ENCODE results near the gene BBS9.
A peak's percentile ranks its signal among the peaks of the same experiment; 100 is the strongest.

The BBS9 gene

GRCh38 chr7:33554576-33554975 is 425.2 kb downstream of the BBS9 start:
- Histone ChIP-seq H3K9me3 (ENCODE audit: control insufficient read depth in 5 of 5, low read length in 5 of 5) (no peaks in the 10 kb centered on the region), H3K36me3 (ENCODE audit: control insufficient read depth in 5 of 5, insufficient read depth in 5 of 5, low read length in 5 of 5) (no peaks in the 10 kb centered on the region), H3K4me1 (ENCODE audit: control insufficient read depth in 5 of 5, insufficient read depth in 5 of 5, low read length in 5 of 5) (peaks cover 0 to 15% (median 8%) of the 10 kb centered on the region in 5 donors), H3K4me3 (ENCODE audit: low read depth in 1 of 5, low read length in 5 of 5) (peak overlapping the region in 1 of 5 donors; percentile 41), H3K9ac (ENCODE audit: low read length in 5 of 5) (peak overlapping the region in 1 of 5 donors; percentile 42), H3K27me3 (ENCODE audit: control insufficient read depth in 5 of 5, insufficient read depth in 4 of 5, low read length in 5 of 5) (no peaks in the 10 kb centered on the region), H3K27ac (ENCODE audit: low read depth, low read length) (peak overlapping the region; percentile 42)

- H3K27ac ChIP-seq (ENCODE audit: low read depth, low read length): no peak overlapping the region
These were observed 427.1 kb downstream of the BBS9 start for GRCh38 chr7:33556472-33556871.

DNA sequence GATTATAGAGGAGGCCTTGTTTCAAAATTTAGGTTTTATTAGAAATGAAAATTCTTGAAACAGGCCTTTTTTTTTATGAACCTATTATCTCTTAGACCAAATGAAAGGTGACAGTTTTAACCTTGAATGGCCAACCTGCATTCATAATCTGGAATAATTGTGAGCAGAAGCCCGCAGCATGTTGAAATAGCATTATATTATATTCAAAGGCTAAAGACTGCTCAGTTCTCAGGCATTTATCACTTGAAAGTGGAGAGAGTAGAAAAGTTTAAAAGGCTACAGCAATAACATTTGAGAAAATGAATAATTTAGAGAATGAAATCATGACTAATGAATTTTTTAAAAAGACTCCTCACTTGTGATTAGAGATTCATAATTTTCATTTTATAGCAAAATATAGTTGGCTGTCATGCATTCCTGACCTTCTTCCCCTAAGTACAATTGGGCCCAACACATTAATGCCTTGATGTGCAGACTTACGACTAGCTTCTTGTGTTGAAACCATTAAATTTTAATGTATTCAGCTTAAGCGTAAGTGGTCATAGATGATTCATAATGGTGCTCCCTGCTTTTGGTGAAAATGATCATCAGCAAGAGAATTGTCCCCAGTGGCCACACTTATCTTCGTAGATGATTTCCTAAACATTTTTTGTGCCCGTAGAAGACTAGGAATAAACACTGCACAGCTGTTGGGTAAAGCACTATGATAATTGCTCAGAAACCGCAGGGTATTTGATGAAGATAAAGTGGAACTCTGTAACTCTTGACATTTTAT is 429.4 kb downstream of the BBS9 start:
- Histone ChIP-seq H3K27ac (ENCODE audit: low read depth, low read length) (no peak overlapping the region), H3K36me3 (ENCODE audit: control insufficient read depth in 5 of 5, insufficient read depth in 5 of 5, low read length in 5 of 5) (no peaks in the 10 kb centered on the region), H3K4me3 (ENCODE audit: low read depth in 1 of 5, low read length in 5 of 5) (no peak overlapping the region), H3K9ac (ENCODE audit: low read length in 5 of 5) (no peak overlapping the region), H3K4me1 (ENCODE audit: control insufficient read depth in 5 of 5, insufficient read depth in 5 of 5, low read length in 5 of 5) (peaks cover 0 to 14% (median 8%) of the 10 kb centered on the region in 5 donors), H3K9me3 (ENCODE audit: control insufficient read depth in 5 of 5, low read length in 5 of 5) (no peaks in the 10 kb centered on the region), H3K27me3 (ENCODE audit: control insufficient read depth in 5 of 5, insufficient read depth in 4 of 5, low read length in 5 of 5) (no peaks in the 10 kb centered on the region)

More at GRCh38 chr7:33556472-33556871, 427.1 kb downstream of the BBS9 start:
- H3K9ac ChIP-seq (ENCODE audit: low read length in 5 of 5): no peak overlapping the region
- no peak overlapping the region for H3K4me3 ChIP-seq (ENCODE audit: low read depth in 1 of 5, low read length in 5 of 5)
- H3K27me3 ChIP-seq (ENCODE audit: control insufficient read depth in 5 of 5, insufficient read depth in 4 of 5, low read length in 5 of 5): no peaks in the 10 kb centered on the region
- peaks cover 0 to 15% (median 8%) of the 10 kb centered on the region in 5 donors for H3K4me1 ChIP-seq (ENCODE audit: control insufficient read depth in 5 of 5, insufficient read depth in 5 of 5, low read length in 5 of 5)
- H3K9me3 ChIP-seq (ENCODE audit: control insufficient read depth in 5 of 5, low read length in 5 of 5): no peaks in the 10 kb centered on the region
- H3K36me3 ChIP-seq (ENCODE audit: control insufficient read depth in 5 of 5, insufficient read depth in 5 of 5, low read length in 5 of 5): no peaks in the 10 kb centered on the region

DNA sequence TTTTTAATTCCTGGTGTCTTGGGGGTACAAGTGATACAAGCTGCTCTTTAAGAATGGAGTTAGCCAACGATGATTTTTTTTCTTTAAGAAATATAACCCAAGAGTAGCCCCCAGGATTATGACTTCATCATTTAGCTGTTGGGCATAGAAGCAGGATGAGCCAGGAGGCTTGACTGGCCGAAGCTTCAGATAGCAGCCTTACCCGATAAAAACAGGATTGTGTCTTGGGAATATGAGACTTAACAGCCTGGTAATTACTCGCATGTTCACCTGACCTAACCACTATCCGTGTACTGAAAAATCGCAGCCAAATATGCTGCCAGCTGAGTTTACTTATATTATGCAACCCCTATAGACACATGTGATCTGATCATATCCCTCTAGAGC is 430.0 kb downstream of the BBS9 start:
- Histone ChIP-seq H3K4me3 (ENCODE audit: low read depth in 1 of 5, low read length in 5 of 5) (no peak overlapping the region), H3K27me3 (ENCODE audit: control insufficient read depth in 5 of 5, insufficient read depth in 4 of 5, low read length in 5 of 5) (no peaks in the 10 kb centered on the region), H3K36me3 (ENCODE audit: control insufficient read depth in 5 of 5, insufficient read depth in 5 of 5, low read length in 5 of 5) (no peaks in the 10 kb centered on the region), H3K9ac (ENCODE audit: low read length in 5 of 5) (no peak overlapping the region), H3K9me3 (ENCODE audit: control insufficient read depth in 5 of 5, low read length in 5 of 5) (no peaks in the 10 kb centered on the region), H3K4me1 (ENCODE audit: control insufficient read depth in 5 of 5, insufficient read depth in 5 of 5, low read length in 5 of 5) (peaks cover 0 to 8% (median 5%) of the 10 kb centered on the region in 5 donors), H3K27ac (ENCODE audit: low read depth, low read length) (no peak overlapping the region)

- no peak overlapping the region for H3K27ac ChIP-seq (ENCODE audit: low read depth, low read length)
These were observed 433.6 kb downstream of the BBS9 start for GRCh38 chr7:33562996-33563395.

GRCh38 chr7:33563651-33564050 is 434.3 kb downstream of the BBS9 start:
- no peaks in the 10 kb centered on the region for H3K9me3 ChIP-seq (ENCODE audit: control insufficient read depth in 5 of 5, low read length in 5 of 5)
- H3K36me3 ChIP-seq (ENCODE audit: control insufficient read depth in 5 of 5, insufficient read depth in 5 of 5, low read length in 5 of 5): no peaks in the 10 kb centered on the region
- no peak overlapping the region for H3K4me3 ChIP-seq (ENCODE audit: low read depth in 1 of 5, low read length in 5 of 5)
- no peaks in the 10 kb centered on the region for H3K4me1 ChIP-seq (ENCODE audit: control insufficient read depth in 5 of 5, insufficient read depth in 5 of 5, low read length in 5 of 5)
- no peaks in the 10 kb centered on the region for H3K27me3 ChIP-seq (ENCODE audit: control insufficient read depth in 5 of 5, insufficient read depth in 4 of 5, low read length in 5 of 5)
- H3K27ac ChIP-seq (ENCODE audit: low read depth, low read length): no peak overlapping the region
- no peak overlapping the region for H3K9ac ChIP-seq (ENCODE audit: low read length in 5 of 5)

More at GRCh38 chr7:33562996-33563395, 433.6 kb downstream of the BBS9 start:
- Histone ChIP-seq H3K36me3 (ENCODE audit: control insufficient read depth in 5 of 5, insufficient read depth in 5 of 5, low read length in 5 of 5) (no peaks in the 10 kb centered on the region), H3K9me3 (ENCODE audit: control insufficient read depth in 5 of 5, low read length in 5 of 5) (no peaks in the 10 kb centered on the region), H3K4me3 (ENCODE audit: low read depth in 1 of 5, low read length in 5 of 5) (no peak overlapping the region), H3K27me3 (ENCODE audit: control insufficient read depth in 5 of 5, insufficient read depth in 4 of 5, low read length in 5 of 5) (no peaks in the 10 kb centered on the region), H3K4me1 (ENCODE audit: control insufficient read depth in 5 of 5, insufficient read depth in 5 of 5, low read length in 5 of 5) (no peaks in the 10 kb centered on the region), H3K9ac (ENCODE audit: low read length in 5 of 5) (no peak overlapping the region)

GRCh38 chr7:33578166-33578565 is 448.8 kb downstream of the BBS9 start:
- Histone ChIP-seq H3K4me1 (ENCODE audit: control insufficient read depth in 5 of 5, insufficient read depth in 5 of 5, low read length in 5 of 5) (no peaks in the 10 kb centered on the region), H3K36me3 (ENCODE audit: control insufficient read depth in 5 of 5, insufficient read depth in 5 of 5, low read length in 5 of 5) (peaks cover 0 to 4% (median 0%) of the 10 kb centered on the region in 5 donors), H3K9me3 (ENCODE audit: control insufficient read depth in 5 of 5, low read length in 5 of 5) (no peaks in the 10 kb centered on the region), H3K4me3 (ENCODE audit: low read depth in 1 of 5, low read length in 5 of 5) (no peak overlapping the region), H3K9ac (ENCODE audit: low read length in 5 of 5) (no peak overlapping the region), H3K27ac (ENCODE audit: low read depth, low read length) (no peak overlapping the region), H3K27me3 (ENCODE audit: control insufficient read depth in 5 of 5, insufficient read depth in 4 of 5, low read length in 5 of 5) (no peaks in the 10 kb centered on the region)

- Histone ChIP-seq H3K9me3 (ENCODE audit: control insufficient read depth in 5 of 5, low read length in 5 of 5) (no peaks in the 10 kb centered on the region), H3K4me1 (ENCODE audit: control insufficient read depth in 5 of 5, insufficient read depth in 5 of 5, low read length in 5 of 5) (no peaks in the 10 kb centered on the region), H3K9ac (ENCODE audit: low read length in 5 of 5) (no peak overlapping the region)
These were observed 449.7 kb downstream of the BBS9 start for GRCh38 chr7:33578881-33579672.

GRCh38 chr7:33579673-33579960 is 450.3 kb downstream of the BBS9 start:
- peaks cover 0 to 4% (median 0%) of the 10 kb centered on the region in 5 donors for H3K36me3 ChIP-seq (ENCODE audit: control insufficient read depth in 5 of 5, insufficient read depth in 5 of 5, low read length in 5 of 5)
- H3K9ac ChIP-seq (ENCODE audit: low read length in 5 of 5): no peak overlapping the region
- no peak overlapping the region for H3K4me3 ChIP-seq (ENCODE audit: low read depth in 1 of 5, low read length in 5 of 5)
- no peak overlapping the region for H3K27ac ChIP-seq (ENCODE audit: low read depth, low read length)
- H3K27me3 ChIP-seq (ENCODE audit: control insufficient read depth in 5 of 5, insufficient read depth in 4 of 5, low read length in 5 of 5): no peaks in the 10 kb centered on the region
- H3K9me3 ChIP-seq (ENCODE audit: control insufficient read depth in 5 of 5, low read length in 5 of 5): no peaks in the 10 kb centered on the region
- H3K4me1 ChIP-seq (ENCODE audit: control insufficient read depth in 5 of 5, insufficient read depth in 5 of 5, low read length in 5 of 5): no peaks in the 10 kb centered on the region

More at GRCh38 chr7:33578881-33579672, 449.7 kb downstream of the BBS9 start:
- Histone ChIP-seq H3K4me3 (ENCODE audit: low read depth in 1 of 5, low read length in 5 of 5) (no peak overlapping the region), H3K27ac (ENCODE audit: low read depth, low read length) (no peak overlapping the region), H3K36me3 (ENCODE audit: control insufficient read depth in 5 of 5, insufficient read depth in 5 of 5, low read length in 5 of 5) (peaks cover 0 to 4% (median 0%) of the 10 kb centered on the region in 5 donors), H3K27me3 (ENCODE audit: control insufficient read depth in 5 of 5, insufficient read depth in 4 of 5, low read length in 5 of 5) (no peaks in the 10 kb centered on the region)

DNA sequence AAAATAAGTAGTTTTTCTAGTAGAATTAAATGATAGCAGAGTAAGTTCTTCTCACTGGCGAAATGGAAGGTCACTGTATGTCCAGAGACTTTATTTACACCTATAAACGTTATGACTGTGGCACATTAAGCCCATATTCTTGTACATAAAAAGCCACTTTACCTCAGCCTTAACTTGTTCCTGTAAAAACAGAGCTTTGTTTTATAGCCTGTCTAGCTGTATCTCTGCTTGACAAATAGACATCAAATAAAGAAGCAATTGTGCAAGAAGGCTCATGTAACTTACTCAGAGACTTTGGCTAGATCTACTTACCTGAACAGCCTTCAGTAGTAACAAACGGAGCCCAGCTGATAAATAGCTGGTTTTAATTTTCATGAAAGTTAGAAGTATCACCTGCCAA is 451.9 kb downstream of the BBS9 start:
- Histone ChIP-seq H3K9ac (ENCODE audit: low read length in 5 of 5) (no peak overlapping the region), H3K4me3 (ENCODE audit: low read depth in 1 of 5, low read length in 5 of 5) (no peak overlapping the region), H3K4me1 (ENCODE audit: control insufficient read depth in 5 of 5, insufficient read depth in 5 of 5, low read length in 5 of 5) (no peaks in the 10 kb centered on the region), H3K9me3 (ENCODE audit: control insufficient read depth in 5 of 5, low read length in 5 of 5) (no peaks in the 10 kb centered on the region), H3K36me3 (ENCODE audit: control insufficient read depth in 5 of 5, insufficient read depth in 5 of 5, low read length in 5 of 5) (no peaks in the 10 kb centered on the region), H3K27me3 (ENCODE audit: control insufficient read depth in 5 of 5, insufficient read depth in 4 of 5, low read length in 5 of 5) (no peaks in the 10 kb centered on the region), H3K27ac (ENCODE audit: low read depth, low read length) (no peak overlapping the region)
